IMR-90 (cell line): ENCODE data around the gene CCNK. TPM values are rescaled to one million over a fixed set of nuclear protein-coding genes. Genes with fewer than 3 reads are reported as not detected.

Source experiments
- ATAC-seq: fragments of 200-7000 bp; cut with Tn5 transposase; 2 replicates; pipeline ENCODE4 v1.9.1; 2020; ENCODE audit warnings: low read depth, mild to moderate bottlenecking, moderate library complexity
- BruUV-seq: library from RNA; stranded (reverse); fragments of 400-500 nt; replicated peaks from 2 replicates; lab custom pipeline; 2021; lab: Mats Ljungman, UMichigan
- CTCF ChIA-PET: fragments of 300-600 bp; formaldehyde crosslinking; extraction: SDS; loops from one replicate; lab custom pipeline; 2021; ENCODE audit warnings: antibody characterized with exemption; lab: Yijun Ruan, JAX
- POLR2A ChIA-PET: fragments of 300-600 bp; sonication (Branson Sonifier 250); formaldehyde crosslinking; loops from one replicate; lab custom pipeline; 2022; ENCODE audit warnings: antibody characterized with exemption; ENCODE audit not compliant: unreplicated experiment; lab: Charles Lee
- DNase-seq: peaks from one replicate; pipeline ENCODE4 v3.0.0; 2013
- H2AFZ ChIP-seq: replicated peaks from 2 replicates; pipeline ENCODE3; 2013; ENCODE audit warnings: low read length, mild to moderate bottlenecking; ENCODE audit not compliant: poor library complexity
- H2AK5ac ChIP-seq: 2 replicates; pipeline ENCODE4 v1.6.1; 2013; ENCODE audit warnings: low read depth, low read length, inconsistent platforms
- H2AK9ac ChIP-seq: replicated peaks from 2 replicates; pipeline ENCODE3; 2013; ENCODE audit warnings: mild to moderate bottlenecking, low read depth, low read length, moderate library complexity; ENCODE audit not compliant: poor library complexity
- H2BK120ac ChIP-seq: 2 replicates; pipeline ENCODE4 v1.6.1; 2013; ENCODE audit warnings: low read depth, low read length, inconsistent platforms
- H2BK15ac ChIP-seq: 3 replicates; pipeline ENCODE4 v1.6.1; 2013; ENCODE audit warnings: low read depth, low read length, inconsistent platforms
- H2BK20ac ChIP-seq: 2 replicates; pipeline ENCODE4 v1.6.1; 2013; ENCODE audit warnings: low read depth, mild to moderate bottlenecking, inconsistent platforms, low read length, moderate library complexity
- H2BK5ac ChIP-seq: 2 replicates; pipeline ENCODE4 v1.6.1; 2013; ENCODE audit warnings: mild to moderate bottlenecking, low read depth, low read length, inconsistent platforms; ENCODE audit not compliant: poor library complexity, severe bottlenecking
- H3K14ac ChIP-seq: replicated peaks from 2 replicates; pipeline ENCODE4 v1.6.1; 2013; ENCODE audit warnings: low read depth, low read length, inconsistent platforms
- H3K18ac ChIP-seq: 2 replicates; pipeline ENCODE4 v1.6.1; 2013; ENCODE audit warnings: low read depth, low read length, control low read depth
- H3K23ac ChIP-seq: 2 replicates; pipeline ENCODE4 v1.6.1; 2013; ENCODE audit warnings: low read depth, low read length, inconsistent platforms
- H3K27ac ChIP-seq: 2 replicates; pipeline ENCODE4 v1.5.1; 2013; ENCODE audit warnings: mild to moderate bottlenecking, control low read depth, low read length; ENCODE audit not compliant: insufficient read depth
- H3K27me3 ChIP-seq: 2 replicates; pipeline ENCODE4 v1.6.1; 2013; ENCODE audit warnings: low read length; ENCODE audit not compliant: control insufficient read depth, insufficient read depth
- H3K36me3 ChIP-seq: 2 replicates; pipeline ENCODE4 v1.6.1; 2013; ENCODE audit warnings: low read length, mixed read lengths; ENCODE audit not compliant: control insufficient read depth, insufficient read depth
- H3K4ac ChIP-seq: 2 replicates; pipeline ENCODE4 v1.6.1; 2013; ENCODE audit warnings: low read depth, low read length, inconsistent platforms
- H3K4me1 ChIP-seq: 2 replicates; pipeline ENCODE4 v1.6.1; 2013; ENCODE audit warnings: low read length, mixed read lengths; ENCODE audit not compliant: control insufficient read depth, insufficient read depth
- H3K4me2 ChIP-seq: 2 replicates; pipeline ENCODE4 v1.6.1; 2013; ENCODE audit warnings: low read depth, mild to moderate bottlenecking, control low read depth, low read length, moderate library complexity
- H3K4me3 ChIP-seq: 2 replicates; pipeline ENCODE4 v1.5.1; 2013; ENCODE audit warnings: low read depth, mild to moderate bottlenecking, control low read depth, low read length, moderate library complexity; ENCODE audit not compliant: insufficient read depth
- H3K56ac ChIP-seq: 2 replicates; pipeline ENCODE4 v1.6.1; 2013; ENCODE audit warnings: low read length, inconsistent platforms; ENCODE audit not compliant: insufficient read depth; ENCODE audit errors: extremely low read depth
- H3K79me1 ChIP-seq, 2 experiments: 2 replicates each; pipeline ENCODE4 v1.6.1; 2013; ENCODE audit warnings: low read length in 2 of 2, inconsistent platforms in 1 of 2, low read depth in 1 of 2
- H3K9ac ChIP-seq: 2 replicates; pipeline ENCODE4 v1.6.1; 2013; ENCODE audit warnings: low read depth, low read length, control low read depth
- H3K9me1 ChIP-seq: 2 replicates; pipeline ENCODE4 v1.6.1; 2013; ENCODE audit warnings: low read length, inconsistent platforms; ENCODE audit not compliant: insufficient read depth
- H3K9me3 ChIP-seq: 2 replicates; pipeline ENCODE4 v1.6.1; 2013; ENCODE audit warnings: low read length; ENCODE audit not compliant: control insufficient read depth, insufficient read depth
- H4K20me1 ChIP-seq: 2 replicates; pipeline ENCODE4 v1.6.1; 2013; ENCODE audit warnings: low read length, inconsistent platforms; ENCODE audit not compliant: insufficient read depth
- H4K5ac ChIP-seq: 2 replicates; pipeline ENCODE4 v1.6.1; 2013; ENCODE audit warnings: mild to moderate bottlenecking, low read depth, low read length, control low read depth
- H4K8ac ChIP-seq, 2 experiments: 2 replicates each; pipeline ENCODE4 v1.6.1; 2013; ENCODE audit warnings: low read depth in 2 of 2, low read length in 2 of 2, control low read depth in 1 of 2, inconsistent platforms in 1 of 2
- H4K91ac ChIP-seq: 2 replicates; pipeline ENCODE4 v1.6.1; 2013; ENCODE audit warnings: low read depth, low read length, inconsistent platforms; ENCODE audit not compliant: insufficient read depth
- CEBPB ChIP-seq: IDR thresholded peaks from 2 replicates; pipeline ENCODE4 v1.6.1; 2012; ENCODE audit warnings: low read depth, low read length, improper control_type of control experiment
- MAZ ChIP-seq: IDR thresholded peaks from 2 replicates; pipeline ENCODE4 v1.6.1; 2012; ENCODE audit warnings: low read depth, mild to moderate bottlenecking, low read length, improper control_type of control experiment, moderate library complexity, borderline replicate concordance
- WGBS, 2 experiments: methylation state at CpG; one replicate each; pipeline versions ENCODE4 v1.1.5 to v1.1.7; 2013; ENCODE audit warnings: missing lambda C conversion rate in 2 of 2; ENCODE audit not compliant: insufficient read length in 1 of 2; ENCODE audit errors: extremely low coverage in 2 of 2; 5-methylcytosine and 5-hydroxymethylcytosine counted together
- dilution Hi-C: fragments of 300-500 bp; cut with HindIII; formaldehyde crosslinking; loops from one replicate; pipeline ENCODE4 v1.14.3; 2018; ENCODE audit warnings: low sequenced_read_pairs; ENCODE audit not compliant: unreplicated experiment
- in situ Hi-C: fragments of 300-500 bp; cut with MboI; formaldehyde crosslinking; loops from 3 replicates; pipeline ENCODE4 v1.14.3; 2019; ENCODE audit warnings: low sequenced_read_pairs, inconsistent platforms, mixed read lengths
- intact Hi-C: fragments of 100-400 bp; cut with micrococcal nuclease; formaldehyde crosslinking; loops from 2 replicates; pipeline ENCODE4 v1.10.0; 2022
- polyA plus RNA-seq, 3 experiments: library from polyadenylated mRNA; depleted of rRNA; stranded (reverse); fragments of >200 nt; gene quantifications; 2 replicates each; pipeline ENCODE4 v1.2.3, GENCODE V29; 2012; ENCODE audit warnings: low replicate concordance in 1 of 3
- total RNA-seq: library from RNA; depleted of rRNA; stranded (reverse); fragments of >200 nt; gene quantifications from 2 replicates; pipeline ENCODE4 v1.2.3, GENCODE V29; 2012

The CCNK gene
- total and polyA plus RNA-seq, 2 of the 4 experiments (the other 2 are of a cell fraction): 18.8 to 38.3 TPM

- intact Hi-C loops (no loop called here), dilution Hi-C loops (no loop called here), in situ Hi-C loops (no loop called here)
- Histone ChIP-seq H4K5ac (no peak overlapping the region), H3K9ac (no peak overlapping the region), H3K27ac (no peak overlapping the region), H3K4me2 (no peak overlapping the region), H3K9me1 (peaks cover 9% of the 10 kb centered on the region), H4K8ac (no peak overlapping the region), H3K18ac (no peak overlapping the region), H3K9me3 (no peaks in the 10 kb centered on the region), H2BK120ac (no peak overlapping the region), H2AFZ (no peak overlapping the region), H2BK20ac (peak overlapping the region; percentile 8; the same call in 1 of the 2 replicates), H2BK15ac (no peak overlapping the region), H3K14ac (no peak overlapping the region), H4K20me1 (peaks cover 58% of the 10 kb centered on the region), H3K27me3 (no peaks in the 10 kb centered on the region), H3K36me3 (no peaks in the 10 kb centered on the region), H2AK5ac (no peak overlapping the region), H2AK9ac (peak overlapping the region; percentile 23), H4K91ac (no peak overlapping the region), H3K4ac (no peak overlapping the region), H3K23ac (no peak overlapping the region), H3K56ac (no peak overlapping the region), H2BK5ac (no peak overlapping the region), H3K79me1 (peaks cover 46 to 88% of the 10 kb centered on the region in 2 experiments), H3K4me3 (no peak overlapping the region), H3K4me1 (peaks cover 6% of the 10 kb centered on the region; the same call in 1 of the 2 replicates)
- POLR2A ChIA-PET: no interaction called here
- BruUV-seq: no TSS peak
- TF ChIP-seq CEBPB: peak; percentile 60; the same call in 1 of the 2 replicates
- no peak for TF ChIP-seq MAZ
- CTCF ChIA-PET: no interaction called here
- WGBS, 2 experiments: 82% methylated on average over 5 of the region's 10 CpGs; no CpG with 5 or more reads in 1 of the 2 experiments
- ATAC-seq (peak; percentile 42), DNase-seq (peak; percentile 16)
These were observed 68.5 kb downstream of the CCNK start for GRCh38 chr14:99549684-99550083.
